LNCaP clone FGC (cell line): ENCODE measurements around the gene CBR3.
"Not testable (repeated sequence)": the region's sequence is repeated elsewhere in the genome, so short reads cannot be mapped to it uniquely, and the experiment has no call there.

Source experiments
- DNase-seq: peaks from one replicate; pipeline ENCODE4 v3.0.0-alpha.2; 2011; ENCODE audit warnings: low read depth
- H3K4me3 ChIP-seq: 2 replicates; pipeline ENCODE4 v1.5.1; 2011; ENCODE audit warnings: mild to moderate bottlenecking, low read depth, low read length, control low read depth
- TF ChIP-seq, protein P1 (sequence below): IDR thresholded peaks from 2 replicates; pipeline ENCODE4 v1.5.1; 2012; ENCODE audit warnings: mild to moderate bottlenecking; ENCODE audit not compliant: control insufficient read depth, insufficient read depth; ENCODE audit errors: extremely low read depth

The CBR3 gene

DNA sequence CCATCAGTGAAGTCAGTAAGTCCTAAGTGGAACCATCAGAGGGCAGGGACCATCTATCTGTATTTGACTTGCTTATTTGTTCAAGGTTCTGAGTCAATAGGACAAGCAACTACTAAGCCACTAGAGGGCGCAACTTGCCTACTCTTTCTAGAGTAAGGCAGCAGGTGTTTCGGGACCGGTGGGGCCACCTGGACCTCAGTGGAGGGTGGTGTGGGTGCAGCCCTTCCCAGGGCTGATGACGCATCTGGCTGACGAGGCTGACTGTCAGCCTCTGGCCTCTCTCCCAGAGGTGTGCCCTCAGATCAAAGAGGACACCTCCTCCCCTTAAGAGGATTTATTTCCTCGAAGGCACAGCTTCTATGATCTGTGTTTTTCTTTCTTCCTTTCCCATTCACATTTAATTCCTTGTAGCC, 6.6 kb downstream of the CBR3 start:
- no peak overlapping the region for H3K4me3 ChIP-seq
- TF ChIP-seq, protein P1, sequence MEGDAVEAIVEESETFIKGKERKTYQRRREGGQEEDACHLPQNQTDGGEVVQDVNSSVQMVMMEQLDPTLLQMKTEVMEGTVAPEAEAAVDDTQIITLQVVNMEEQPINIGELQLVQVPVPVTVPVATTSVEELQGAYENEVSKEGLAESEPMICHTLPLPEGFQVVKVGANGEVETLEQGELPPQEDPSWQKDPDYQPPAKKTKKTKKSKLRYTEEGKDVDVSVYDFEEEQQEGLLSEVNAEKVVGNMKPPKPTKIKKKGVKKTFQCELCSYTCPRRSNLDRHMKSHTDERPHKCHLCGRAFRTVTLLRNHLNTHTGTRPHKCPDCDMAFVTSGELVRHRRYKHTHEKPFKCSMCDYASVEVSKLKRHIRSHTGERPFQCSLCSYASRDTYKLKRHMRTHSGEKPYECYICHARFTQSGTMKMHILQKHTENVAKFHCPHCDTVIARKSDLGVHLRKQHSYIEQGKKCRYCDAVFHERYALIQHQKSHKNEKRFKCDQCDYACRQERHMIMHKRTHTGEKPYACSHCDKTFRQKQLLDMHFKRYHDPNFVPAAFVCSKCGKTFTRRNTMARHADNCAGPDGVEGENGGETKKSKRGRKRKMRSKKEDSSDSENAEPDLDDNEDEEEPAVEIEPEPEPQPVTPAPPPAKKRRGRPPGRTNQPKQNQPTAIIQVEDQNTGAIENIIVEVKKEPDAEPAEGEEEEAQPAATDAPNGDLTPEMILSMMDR, result peak; percentile 85
- DNase-seq, result peak; percentile 96

DNA sequence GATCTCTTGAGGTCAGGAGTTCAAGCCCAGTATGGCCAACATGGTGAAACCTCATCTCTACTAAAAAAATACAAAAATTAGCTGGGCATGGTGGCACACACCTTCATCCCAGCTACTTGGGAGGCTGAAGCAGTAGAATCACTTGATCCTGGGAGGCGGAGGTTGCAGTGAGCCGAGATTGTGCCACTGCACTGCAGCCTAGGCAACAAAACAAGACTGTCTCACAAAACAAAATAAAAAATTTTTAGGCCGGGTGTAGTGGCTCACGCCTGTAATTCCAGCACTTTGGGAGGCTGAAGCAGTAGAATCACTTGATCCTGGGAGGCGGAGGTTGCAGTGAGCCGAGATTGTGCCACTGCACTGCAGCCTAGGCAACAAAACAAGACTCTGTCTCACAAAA, 9.4 kb downstream of the CBR3 start:
- H3K4me3 ChIP-seq, DNase-seq: not testable (repeated sequence)

DNA sequence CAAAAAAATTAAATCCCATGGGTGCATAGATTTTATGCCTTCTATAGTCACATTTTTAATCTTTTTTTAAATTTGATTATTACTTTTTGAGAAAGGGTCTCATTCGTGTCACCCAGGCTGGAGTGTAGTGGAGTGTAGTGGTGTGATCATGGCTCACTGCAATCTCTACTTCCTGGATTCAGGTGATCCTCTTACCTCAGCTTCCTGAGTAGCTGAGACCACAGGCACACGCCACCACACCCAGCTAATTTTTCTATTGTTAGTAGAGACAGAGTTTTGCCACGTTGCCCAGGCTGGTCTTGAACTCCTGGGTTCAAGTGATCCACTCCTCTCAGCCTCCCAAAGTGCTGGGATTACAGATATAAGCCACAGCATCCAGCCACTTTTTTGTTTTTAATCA, 10.4 kb downstream of the CBR3 start:
- TF ChIP-seq, protein P1, result no peak
- DNase-seq, result no peak
- H3K4me3 ChIP-seq, result no peak overlapping the region

DNA sequence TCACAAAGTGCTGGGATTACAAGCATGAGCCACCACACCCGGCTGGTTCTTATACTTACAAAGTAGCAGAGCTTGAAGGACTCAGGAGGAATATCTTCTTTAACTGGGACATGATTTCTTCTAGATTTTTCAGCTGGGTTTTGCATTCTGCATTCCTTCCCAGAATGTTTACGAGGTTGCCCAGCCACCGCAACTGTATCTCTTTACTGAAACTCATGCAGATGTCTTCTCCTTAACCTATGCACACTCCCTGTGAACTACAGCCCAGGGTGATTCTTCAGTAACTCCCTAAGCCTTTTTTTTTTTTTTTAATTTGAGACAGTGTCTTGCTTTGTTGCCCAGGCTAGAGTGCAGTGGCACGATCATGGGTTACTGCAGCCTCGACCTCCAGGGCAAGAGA, 13.0 kb downstream of the CBR3 start:
- no peak for DNase-seq
- TF ChIP-seq, protein P1, result no peak
- H3K4me3 ChIP-seq, result no peak overlapping the region

DNA sequence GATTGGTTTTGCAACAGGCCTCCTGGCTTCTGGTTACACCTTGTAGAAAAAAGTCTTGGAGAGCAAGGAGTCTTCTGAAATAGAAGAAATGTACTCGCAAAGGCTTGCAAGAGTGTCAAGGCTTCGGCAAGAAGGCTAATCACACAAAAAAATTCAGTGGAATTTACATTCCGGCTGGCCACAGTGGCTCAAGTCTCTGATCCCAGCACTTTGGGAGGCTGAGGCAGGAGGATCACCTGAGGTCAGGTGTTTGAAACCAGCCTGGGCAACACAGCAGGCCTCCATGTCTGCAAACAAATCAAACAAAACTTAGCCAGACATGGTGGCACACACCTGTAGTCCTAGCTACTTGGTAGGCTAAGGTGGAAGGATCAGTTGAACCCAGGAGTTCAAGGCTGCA, 14.0 kb downstream of the CBR3 start:
- TF ChIP-seq, protein P1, result no peak
- DNase-seq, result no peak
- no peak overlapping the region for H3K4me3 ChIP-seq

DNA sequence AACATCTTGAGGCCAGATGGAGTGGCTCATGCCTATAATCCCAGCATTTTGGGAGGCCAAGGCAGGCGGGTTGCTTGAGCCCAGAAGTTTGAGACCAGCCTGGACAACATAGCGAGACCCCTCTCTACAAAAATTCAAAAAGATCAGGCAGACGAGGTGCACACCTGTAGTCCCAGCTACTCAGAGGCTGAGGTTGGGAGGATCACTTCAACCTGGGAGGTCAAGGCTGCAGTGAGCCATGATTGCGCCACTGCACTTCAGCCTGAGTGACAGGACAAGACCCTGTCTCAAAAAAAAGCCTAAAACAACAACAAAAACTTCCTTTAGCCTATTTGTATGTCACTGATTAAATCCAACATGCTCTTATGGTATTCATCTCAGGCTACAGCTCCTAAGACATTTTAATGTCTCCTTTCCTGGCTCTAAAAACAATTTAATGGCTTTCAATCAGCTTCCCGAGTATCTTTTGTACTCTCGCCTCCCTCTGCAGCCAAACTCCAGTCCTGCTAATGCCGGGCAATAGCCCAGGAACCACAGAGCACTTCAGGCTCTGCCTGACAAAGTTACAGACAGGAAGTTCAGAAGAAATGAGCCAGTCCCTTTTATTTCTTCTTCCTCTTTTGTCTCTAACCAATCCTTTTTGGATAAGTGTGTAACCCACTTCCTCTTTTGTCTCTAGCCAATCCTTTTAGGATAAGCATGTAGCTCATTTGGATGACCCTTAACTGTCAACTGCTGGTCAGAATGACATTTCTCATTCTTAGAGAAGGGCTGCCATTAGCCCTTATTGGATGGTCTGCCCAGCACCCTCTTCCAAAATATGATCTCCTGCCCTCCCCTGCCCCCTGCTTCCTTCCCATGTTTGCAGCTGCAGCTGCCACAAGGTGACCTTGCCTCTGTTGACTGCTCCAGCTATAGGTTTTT, 15.2 kb downstream of the CBR3 start:
- H3K4me3 ChIP-seq, result no peak overlapping the region
- DNase-seq, result no peak
- TF ChIP-seq, protein P1, result no peak

DNA sequence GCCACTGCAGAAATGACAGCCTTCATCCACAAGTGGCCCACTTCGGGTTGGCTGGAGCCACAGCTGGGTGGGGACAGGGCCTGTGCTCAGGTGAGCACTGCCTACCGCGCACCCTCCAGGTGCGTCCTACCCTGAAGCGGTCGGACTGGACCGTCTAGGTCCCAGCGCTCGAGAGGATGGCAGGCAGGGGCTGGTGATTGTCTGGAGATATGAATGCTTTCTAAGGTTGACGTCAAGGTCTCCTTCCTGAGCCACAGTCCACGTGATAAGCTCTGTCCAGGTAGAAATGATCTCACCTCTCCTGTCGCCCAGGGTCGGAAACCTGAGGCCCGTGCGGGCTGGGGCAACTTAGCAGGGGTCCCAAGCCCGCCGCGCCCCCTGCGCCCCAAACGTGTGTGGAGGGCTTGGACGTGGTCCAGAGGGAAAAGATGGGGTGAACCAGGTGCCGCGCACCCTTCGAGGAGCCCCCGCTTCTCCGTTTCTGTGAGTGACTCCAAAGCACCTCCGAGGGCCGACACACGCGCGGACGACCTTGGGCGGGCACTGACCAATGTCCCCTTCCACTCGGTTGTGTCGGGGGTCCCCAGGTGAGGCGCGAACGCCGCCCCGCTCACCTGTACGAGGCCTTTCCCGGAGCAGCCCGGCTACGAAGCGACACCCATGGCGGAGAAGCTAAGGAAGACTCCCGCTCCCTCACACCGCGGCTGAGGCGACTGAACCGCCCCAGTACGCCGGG, 20.9 kb downstream of the CBR3 start:
- H3K4me3 ChIP-seq, result peak overlapping the region; percentile 84
- peak; percentile 94 for DNase-seq
- TF ChIP-seq, protein P1, result no peak
